ENCODE data around the gene PAIP1.
A peak's percentile ranks its signal among the peaks of the same experiment; 100 is the strongest.

The PAIP1 gene

DNA sequence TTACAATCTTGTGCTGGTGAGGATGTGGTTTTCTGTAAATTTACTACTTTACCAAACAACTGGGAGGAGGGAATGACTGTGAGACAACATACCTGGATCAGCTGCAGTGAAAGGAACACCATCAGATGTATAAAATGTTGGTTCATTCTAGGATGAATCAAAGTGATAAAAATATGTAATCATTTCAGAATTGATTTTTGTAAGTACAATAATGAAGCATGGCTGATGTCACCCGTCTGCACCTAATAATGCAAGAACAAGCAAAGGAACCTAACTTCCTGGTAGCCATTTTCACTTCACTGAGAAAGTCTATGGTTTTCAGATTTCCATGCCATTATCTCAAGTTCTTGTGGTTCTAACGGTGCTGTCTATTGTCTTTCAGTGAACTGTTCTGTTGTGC is 23.2 kb downstream of the PAIP1 start:
- no peak for DNase-seq (ENCODE audit: extremely low spot score)
- no peak for TF ChIP-seq FOXA1 (IDR thresholded peaks at IDR 0.05)
- TF ChIP-seq SP1 (IDR thresholded peaks at IDR 0.05): no peak
- TF ChIP-seq LEF1 (IDR thresholded peaks at IDR 0.05; ENCODE audit: borderline replicate concordance): no peak
- no peak for TF ChIP-seq ZNF384 (IDR thresholded peaks at IDR 0.05)
- no peak for TF ChIP-seq HDGF (IDR thresholded peaks at IDR 0.05; ENCODE audit: borderline replicate concordance)
- TF ChIP-seq CTBP1 (IDR thresholded peaks at IDR 0.05; ENCODE audit: borderline replicate concordance): no peak
- no peak for TF ChIP-seq L3MBTL2 (conservative IDR thresholded peaks at IDR 0.05)
- no peak for TF ChIP-seq TARDBP (IDR thresholded peaks at IDR 0.05)
- TF ChIP-seq SUZ12 (IDR thresholded peaks at IDR 0.05): no peak
- TF ChIP-seq NFRKB (IDR thresholded peaks at IDR 0.05): no peak
- TF ChIP-seq ARNT (IDR thresholded peaks at IDR 0.05): no peak
- no peak for TF ChIP-seq FOXK2 (IDR thresholded peaks at IDR 0.05)
- TF ChIP-seq ELF4 (IDR thresholded peaks at IDR 0.05): no peak
- no peak for TF ChIP-seq FOXM1 (IDR thresholded peaks at IDR 0.05; ENCODE audit: borderline replicate concordance)
- no peak for TF ChIP-seq BHLHE40 (IDR thresholded peaks at IDR 0.05; ENCODE audit: borderline replicate concordance)
- no peak for TF ChIP-seq PKNOX1 (IDR thresholded peaks at IDR 0.05)
- POLR2A ChIA-PET: interaction anchor here (1.0 kb wide), 1 partner anchor 19 kb away, joined by 3 read pairs; the partner anchor contains the start of gene C5orf34
- CTCF ChIA-PET: no interaction called here

GRCh38 chr5:43530648-43531047 is 26.2 kb downstream of the PAIP1 start:
- TF ChIP-seq HDGF (IDR thresholded peaks at IDR 0.05; ENCODE audit: borderline replicate concordance) (no peak), LEF1 (IDR thresholded peaks at IDR 0.05; ENCODE audit: borderline replicate concordance) (no peak), ZNF384 (IDR thresholded peaks at IDR 0.05) (no peak), FOXM1 (IDR thresholded peaks at IDR 0.05; ENCODE audit: borderline replicate concordance) (no peak), CTBP1 (IDR thresholded peaks at IDR 0.05; ENCODE audit: borderline replicate concordance) (no peak), SP1 (IDR thresholded peaks at IDR 0.05) (no peak), NFRKB (IDR thresholded peaks at IDR 0.05) (no peak)
- ChIA-PET CTCF (no interaction called here), POLR2A (no interaction called here)
- no peak for DNase-seq (ENCODE audit: extremely low spot score)

GRCh38 chr5:43523662-43524072 is 33.2 kb downstream of the PAIP1 start:
- no peak for DNase-seq (ENCODE audit: extremely low spot score)

DNA sequence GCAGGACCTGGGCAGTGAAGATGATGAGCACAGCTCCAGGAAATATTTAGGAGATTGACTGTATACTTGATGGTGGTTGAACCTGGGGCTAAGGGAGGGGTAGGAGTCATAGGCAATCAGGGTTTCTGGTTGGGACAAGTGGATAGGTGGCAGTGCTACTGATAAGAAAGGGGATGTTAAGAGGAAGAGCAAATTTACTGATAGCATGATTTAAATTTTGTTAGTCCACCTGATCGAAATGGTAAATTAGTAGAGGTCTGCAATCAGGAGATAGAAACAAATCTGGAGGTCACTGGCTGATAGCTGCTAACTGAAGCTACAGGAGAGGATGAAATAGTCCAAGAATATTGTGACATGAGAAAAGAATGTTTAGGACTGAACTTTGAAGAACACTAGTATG is 36.3 kb downstream of the PAIP1 start:
- ChIA-PET POLR2A (no interaction called here), CTCF (no interaction called here)
- DNase-seq (ENCODE audit: extremely low spot score): no peak
- no peak for TF ChIP-seq ZNF384 (IDR thresholded peaks at IDR 0.05)
- TF ChIP-seq ARNT (IDR thresholded peaks at IDR 0.05): no peak
- TF ChIP-seq HDGF (IDR thresholded peaks at IDR 0.05; ENCODE audit: borderline replicate concordance): no peak
- no peak for TF ChIP-seq SP1 (IDR thresholded peaks at IDR 0.05)
- TF ChIP-seq FOXM1 (IDR thresholded peaks at IDR 0.05; ENCODE audit: borderline replicate concordance): no peak
- TF ChIP-seq CTBP1 (IDR thresholded peaks at IDR 0.05; ENCODE audit: borderline replicate concordance): no peak
- no peak for TF ChIP-seq TARDBP (IDR thresholded peaks at IDR 0.05)
- TF ChIP-seq L3MBTL2 (conservative IDR thresholded peaks at IDR 0.05): no peak
- TF ChIP-seq PKNOX1 (IDR thresholded peaks at IDR 0.05): no peak

More at GRCh38 chr5:43523662-43524072, 33.2 kb downstream of the PAIP1 start:
- ChIA-PET CTCF (no interaction called here), POLR2A (interaction anchor here (0.7 to 1.9 kb wide), 4 partner anchors 8 to 79 kb away, joined by 3 to 17 read pairs (median 6); partner anchors contain the start of genes C5orf34, NNT and TMEM267)
- no peak for TF ChIP-seq FOXM1 (IDR thresholded peaks at IDR 0.05; ENCODE audit: borderline replicate concordance)
- no peak for TF ChIP-seq FOXA1 (IDR thresholded peaks at IDR 0.05)
- no peak for TF ChIP-seq ZNF384 (IDR thresholded peaks at IDR 0.05)
- no peak for TF ChIP-seq ELF4 (IDR thresholded peaks at IDR 0.05)
- no peak for TF ChIP-seq PKNOX1 (IDR thresholded peaks at IDR 0.05)
- TF ChIP-seq NFRKB (IDR thresholded peaks at IDR 0.05): no peak
- TF ChIP-seq ARNT (IDR thresholded peaks at IDR 0.05): no peak
- TF ChIP-seq SUZ12 (IDR thresholded peaks at IDR 0.05): no peak
- no peak for TF ChIP-seq CTBP1 (IDR thresholded peaks at IDR 0.05; ENCODE audit: borderline replicate concordance)
- TF ChIP-seq FOXK2 (IDR thresholded peaks at IDR 0.05): no peak
- TF ChIP-seq LEF1 (IDR thresholded peaks at IDR 0.05; ENCODE audit: borderline replicate concordance): no peak
- no peak for TF ChIP-seq SP1 (IDR thresholded peaks at IDR 0.05)
- TF ChIP-seq L3MBTL2 (conservative IDR thresholded peaks at IDR 0.05): no peak
- TF ChIP-seq BHLHE40 (IDR thresholded peaks at IDR 0.05; ENCODE audit: borderline replicate concordance): no peak
- TF ChIP-seq TARDBP (IDR thresholded peaks at IDR 0.05): no peak
- TF ChIP-seq HDGF (IDR thresholded peaks at IDR 0.05; ENCODE audit: borderline replicate concordance): no peak

DNA sequence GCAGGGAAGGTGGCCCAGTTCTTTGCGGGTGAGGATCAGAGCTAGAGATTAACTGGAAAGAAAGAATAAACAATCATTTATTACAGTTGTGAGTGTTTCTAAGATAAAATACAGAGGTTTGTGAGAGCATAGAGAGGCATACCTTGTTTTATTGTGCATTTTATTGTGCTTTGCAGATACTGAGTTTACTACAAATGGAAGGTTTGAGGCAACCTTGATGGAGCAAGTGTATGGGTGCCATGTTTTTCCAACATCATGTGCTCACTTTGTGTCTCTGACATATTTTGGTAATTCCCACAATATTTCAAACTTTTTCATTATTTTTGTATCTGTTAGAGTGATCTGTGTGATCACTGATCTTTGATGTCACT is 41.2 kb downstream of the PAIP1 start:
- ChIA-PET POLR2A (interaction anchor here (1.1 to 1.6 kb wide), 15 partner anchors 8 to 380 kb away, joined by 3 to 47 read pairs (median 5); partner anchors contain the start of genes CCL28 and TMEM267), CTCF (interaction anchor here (1.4 kb wide), 1 partner anchor 40 kb away, joined by 4 read pairs; no protein-coding TSS in a partner anchor)
- DNase-seq (ENCODE audit: extremely low spot score): no peak
- TF ChIP-seq CTBP1 (IDR thresholded peaks at IDR 0.05; ENCODE audit: borderline replicate concordance) (no peak), L3MBTL2 (conservative IDR thresholded peaks at IDR 0.05) (peak; percentile 25; the same call in 1 of the 2 replicates)

- ChIA-PET POLR2A (interaction anchor here (0.6 to 1.6 kb wide), 25 partner anchors 8 to 671 kb away, joined by 3 to 47 read pairs (median 4); partner anchors contain the start of genes CCL28, NNT and TMEM267), CTCF (interaction anchor here (1.4 kb wide), 1 partner anchor 40 kb away, joined by 4 read pairs; no protein-coding TSS in a partner anchor)
- TF ChIP-seq ZNF384 (IDR thresholded peaks at IDR 0.05): peak; percentile 66; the same call in 1 of the 2 replicates
- peak; percentile 63 for TF ChIP-seq NFRKB (IDR thresholded peaks at IDR 0.05)
- peak; percentile 72 for TF ChIP-seq ELF4 (IDR thresholded peaks at IDR 0.05)
- TF ChIP-seq PKNOX1 (IDR thresholded peaks at IDR 0.05): no peak; the same call in 1 of the 2 replicates
- peak; percentile 97 for DNase-seq (ENCODE audit: extremely low spot score)
These were observed 41.8 kb downstream of the PAIP1 start, which contains the start of gene C5orf34 for GRCh38 chr5:43514816-43515677. TSS of gene C5orf34 (minus strand) at chr5:43515148. CDS start at chr5:43509339, 5,809 bp downstream.

Measured in HEK293T (cell line).